GM23248 (cell line): ENCODE data around the gene CTBS.

Experiments used
- EZH2 ChIP-seq: fragments of 200-600 bp; sonication (generic); IDR thresholded peaks from 2 replicates; pipeline ENCODE4 v1.6.1; 2018; ENCODE audit warnings: antibody characterized with exemption, mild to moderate bottlenecking; ENCODE audit not compliant: insufficient read depth, poor library complexity, severe bottlenecking
- EZH2phosphoT487 ChIP-seq: fragments of 200-600 bp; sonication (generic); IDR thresholded peaks from 2 replicates; pipeline ENCODE4 v1.6.1; 2018; ENCODE audit warnings: antibody characterized with exemption, moderate library complexity, mild to moderate bottlenecking, low read depth; ENCODE audit not compliant: insufficient read depth

- no peak for TF ChIP-seq EZH2
- no peak for TF ChIP-seq EZH2phosphoT487
These were observed 12.9 kb upstream of the CTBS start for GRCh38 chr1:84587099-84587498.
